Effector CD8-positive, alpha-beta T cell (primary cell): ENCODE data around the gene PRPF40A.
A peak's percentile ranks its signal among the peaks of the same experiment; 100 is the strongest.

Source experiments
- DNase-seq: peaks from one replicate; lab custom pipeline; 2025; lab: John Stamatoyannopoulos, UW

Gene PRPF40A

GRCh38 chr2:152718076-152718908 is 1.0 kb upstream of the PRPF40A start, which contains the start of gene ARL6IP6:
TSS of gene ARL6IP6 (plus strand) at chr2:152718620. CDS start at chr2:152718625, 5 bp downstream.
- DNase-seq: peak; percentile 85

GRCh38 chr2:152716805-152717227 is 445 bp downstream of the PRPF40A start:
- peak; percentile 37 for DNase-seq

- no peak for DNase-seq
Observed at GRCh38 chr2:152715854-152716428, 1.3 kb downstream of the PRPF40A start.

GRCh38 chr2:152715112-152715511 is 2.1 kb downstream of the PRPF40A start:
- no peak for DNase-seq

GRCh38 chr2:152710713-152711112 is 6.5 kb downstream of the PRPF40A start:
- DNase-seq: no peak

GRCh38 chr2:152708742-152709141 is 8.5 kb downstream of the PRPF40A start:
- DNase-seq: no peak

GRCh38 chr2:152706477-152707021 is 10.7 kb downstream of the PRPF40A start:
- DNase-seq: no peak

GRCh38 chr2:152701198-152701597 is 16.1 kb downstream of the PRPF40A start:
- no peak for DNase-seq

GRCh38 chr2:152696476-152696875 is 20.8 kb downstream of the PRPF40A start:
- no peak for DNase-seq

- no peak for DNase-seq
Observed at GRCh38 chr2:152695763-152696162, 21.5 kb downstream of the PRPF40A start.

GRCh38 chr2:152694161-152694661 is 23.1 kb downstream of the PRPF40A start:
- DNase-seq: no peak

GRCh38 chr2:152693033-152693432 is 24.2 kb downstream of the PRPF40A start:
- no peak for DNase-seq

- DNase-seq: no peak
Observed at GRCh38 chr2:152686321-152686720, 30.9 kb downstream of the PRPF40A start.

GRCh38 chr2:152683400-152683799 is 33.9 kb downstream of the PRPF40A start:
- DNase-seq: no peak

- DNase-seq: no peak
Observed at GRCh38 chr2:152682663-152683062, 34.6 kb downstream of the PRPF40A start.

GRCh38 chr2:152678808-152679207 is 38.5 kb downstream of the PRPF40A start:
- DNase-seq: no peak

- no peak for DNase-seq
Observed at GRCh38 chr2:152676461-152676860, 40.8 kb downstream of the PRPF40A start.

GRCh38 chr2:152674334-152674733 is 42.9 kb downstream of the PRPF40A start:
- DNase-seq: no peak

GRCh38 chr2:152664725-152665124 is 52.5 kb downstream of the PRPF40A start:
- no peak for DNase-seq

- DNase-seq: no peak
Observed at GRCh38 chr2:152661076-152661475, 56.2 kb downstream of the PRPF40A start.

GRCh38 chr2:152658221-152658620 is 59.0 kb downstream of the PRPF40A start:
- DNase-seq: no peak

- no peak for DNase-seq
Observed at GRCh38 chr2:152657043-152657442, 60.2 kb downstream of the PRPF40A start.

- DNase-seq: no peak
Observed at GRCh38 chr2:152655880-152656279, 61.4 kb downstream of the PRPF40A start.
